HL-60 (cell line): ENCODE measurements around the gene COMMD9.

ENCODE experiments used
- DNase-seq, 2 experiments: peaks; one replicate each; pipeline ENCODE4 v3.0.0-alpha.2; 2010 to 2020; ENCODE audit warnings: low read depth in 1 of 2, low spot score in 1 of 2
- H3K27ac ChIP-seq: fragments of 250-450 bp; sonication (Bioruptor Pico); replicated peaks from 2 replicates; pipeline ENCODE4 v1.5.1; 2020; ENCODE audit warnings: mild to moderate bottlenecking, moderate library complexity
- H3K27me3 ChIP-seq: fragments of 250-450 bp; sonication (Bioruptor Pico); 2 replicates; pipeline ENCODE4 v1.5.1; 2021; ENCODE audit warnings: mild to moderate bottlenecking, moderate library complexity; ENCODE audit not compliant: insufficient read depth, poor library complexity, severe bottlenecking
- H3K4me3 ChIP-seq: replicated peaks from 2 replicates; pipeline ENCODE4 v1.5.1; 2011; ENCODE audit warnings: mild to moderate bottlenecking, control low read depth, low read length; ENCODE audit not compliant: insufficient read depth
- CTCF ChIP-seq: IDR thresholded peaks from one replicate; pipeline ENCODE4 v1.5.1; 2011; ENCODE audit warnings: low read length, control low read depth, inconsistent platforms; ENCODE audit not compliant: insufficient read depth
- GABPA ChIP-seq: IDR thresholded peaks from 2 replicates; pipeline ENCODE4 v1.6.1; 2012; ENCODE audit warnings: low read depth
- POLR2AphosphoS5 ChIP-seq: IDR thresholded peaks from 2 replicates; pipeline ENCODE4 v1.6.1; 2012; ENCODE audit warnings: low read depth
- REST ChIP-seq: IDR thresholded peaks from 2 replicates; pipeline ENCODE4 v1.6.1; 2012; ENCODE audit warnings: low read depth; ENCODE audit not compliant: insufficient replicate concordance
- SPI1 ChIP-seq: IDR thresholded peaks from 2 replicates; pipeline ENCODE4 v1.6.1; 2012; ENCODE audit warnings: low read depth, mild to moderate bottlenecking, borderline replicate concordance

Gene COMMD9

GRCh38 chr11:36312611-36313472 lies 23.6 kb upstream of the COMMD9 start:
- H3K27ac ChIP-seq, result no peak overlapping the region
- no peak overlapping the region for H3K4me3 ChIP-seq
- TF ChIP-seq GABPA (no peak), SPI1 (no peak), REST (no peak), POLR2AphosphoS5 (no peak), CTCF (no peak)
- H3K27me3 ChIP-seq, result peaks cover 4% of the 10 kb centered on the region
- DNase-seq, result no peak

- no peak for DNase-seq
- TF ChIP-seq GABPA, result no peak
- no peak for TF ChIP-seq CTCF
- TF ChIP-seq REST, result no peak
- TF ChIP-seq POLR2AphosphoS5, result no peak
- TF ChIP-seq SPI1, result no peak
- Histone ChIP-seq H3K4me3 (no peak overlapping the region), H3K27me3 (peaks cover 4% of the 10 kb centered on the region), H3K27ac (no peak overlapping the region)
Observed at GRCh38 chr11:36311926-36312595, 22.8 kb upstream of the COMMD9 start.

- Histone ChIP-seq H3K4me3 (no peak overlapping the region), H3K27me3 (peaks cover 2% of the 10 kb centered on the region), H3K27ac (no peak overlapping the region)
- no peak for TF ChIP-seq POLR2AphosphoS5
- no peak for TF ChIP-seq CTCF
- TF ChIP-seq GABPA, result no peak
- TF ChIP-seq REST, result no peak
- TF ChIP-seq SPI1, result no peak
- DNase-seq, result no peak
Observed at GRCh38 chr11:36309779-36310178, 20.6 kb upstream of the COMMD9 start.
